OCI-LY7 (cell line): ENCODE results near the gene CBLN1. TPM values are rescaled to one million over a fixed set of nuclear protein-coding genes. Genes with fewer than 3 reads are reported as not detected.

Source experiments
- BruUV-seq: library from RNA; stranded (reverse); fragments of 400-500 nt; replicated peaks from 2 replicates; lab custom pipeline; 2021; lab: Mats Ljungman, UMichigan
- CTCF ChIA-PET: fragments of 300-600 bp; sonication (Branson Sonifier 250); formaldehyde crosslinking; loops from one replicate; lab custom pipeline; 2022; ENCODE audit warnings: antibody characterized with exemption; ENCODE audit not compliant: unreplicated experiment; lab: Charles Lee
- POLR2A ChIA-PET: fragments of 300-600 bp; sonication (Branson Sonifier 250); formaldehyde crosslinking; loops from one replicate; lab custom pipeline; 2022; ENCODE audit warnings: antibody characterized with exemption; lab: Charles Lee
- DNase-seq: peaks from one replicate; pipeline ENCODE4 v3.0.0-alpha.2; 2015; ENCODE audit warnings: low spot score
- H2AFZ ChIP-seq: fragments of 200-600 bp; sonication (generic), shearing (Covaris generic); 2 replicates; pipeline ENCODE4 v1.6.1; 2014; ENCODE audit warnings: mild to moderate bottlenecking, antibody characterized with exemption, low read length, moderate library complexity
- H3K27ac ChIP-seq: fragments of 200-600 bp; sonication (generic); 2 replicates; pipeline ENCODE4 v1.5.1; 2014; ENCODE audit warnings: mixed run types, low read depth, mild to moderate bottlenecking, moderate library complexity, low read length, inconsistent platforms; ENCODE audit not compliant: poor library complexity, severe bottlenecking
- H3K36me3 ChIP-seq: fragments of 200-600 bp; sonication (generic); 2 replicates; pipeline ENCODE4 v1.6.1; 2014; ENCODE audit warnings: mild to moderate bottlenecking, antibody characterized with exemption, low read length, moderate library complexity, mixed read lengths; ENCODE audit not compliant: insufficient read depth
- H3K4me1 ChIP-seq: fragments of 200-600 bp; sonication (generic); 2 replicates; pipeline ENCODE4 v1.5.1; 2014; ENCODE audit warnings: mild to moderate bottlenecking, low read length; ENCODE audit not compliant: insufficient read depth, poor library complexity, severe bottlenecking
- H3K4me2 ChIP-seq: fragments of 200-600 bp; sonication (generic); 2 replicates; pipeline ENCODE4 v1.6.1; 2014; ENCODE audit warnings: mild to moderate bottlenecking, low read length
- H3K4me3 ChIP-seq: fragments of 200-600 bp; sonication (generic); 2 replicates; pipeline ENCODE4 v1.5.1; 2014; ENCODE audit warnings: mild to moderate bottlenecking, low read depth, low read length; ENCODE audit not compliant: poor library complexity, severe bottlenecking
- H3K79me2 ChIP-seq: fragments of 200-600 bp; sonication (generic); 2 replicates; pipeline ENCODE4 v1.6.1; 2016; ENCODE audit warnings: low read depth, mild to moderate bottlenecking, low read length, moderate library complexity, mixed read lengths; ENCODE audit not compliant: insufficient read depth
- H3K9me2 ChIP-seq: fragments of 200-600 bp; sonication (generic); 2 replicates; pipeline ENCODE4 v1.6.1; 2016; ENCODE audit warnings: mild to moderate bottlenecking, low read length, mixed read lengths; ENCODE audit not compliant: insufficient read depth
- H3K9me3 ChIP-seq: fragments of 200-600 bp; sonication (generic); 2 replicates; pipeline ENCODE4 v1.6.1; 2014; ENCODE audit warnings: mild to moderate bottlenecking, mixed run types, low read length, mixed read lengths
- H4K20me1 ChIP-seq: fragments of 200-600 bp; sonication (generic); 2 replicates; pipeline ENCODE4 v1.6.1; 2014; ENCODE audit warnings: mild to moderate bottlenecking, antibody characterized with exemption, low read length, moderate library complexity, mixed read lengths; ENCODE audit not compliant: insufficient read depth
- CTCF ChIP-seq: fragments of 200-600 bp; sonication (generic); conservative IDR thresholded peaks from 2 replicates; pipeline ENCODE4 v1.5.1; 2014; ENCODE audit warnings: mild to moderate bottlenecking, antibody characterized with exemption, low read length, moderate library complexity, mixed read lengths
- EZH2phosphoT487 ChIP-seq: fragments of 200-600 bp; sonication (generic); IDR thresholded peaks from 2 replicates; pipeline ENCODE4 v1.6.1; 2018; ENCODE audit warnings: low read depth, borderline replicate concordance, mild to moderate bottlenecking, mixed run types, antibody characterized with exemption, low read length, moderate library complexity, mixed read lengths
- intact Hi-C: fragments of 100-400 bp; cut with micrococcal nuclease; formaldehyde crosslinking; loops from one replicate; pipeline ENCODE4 v1.10.0; 2022; ENCODE audit not compliant: unreplicated experiment
- total RNA-seq, 2 experiments: library from RNA; depleted of rRNA in 1 of 2; stranded (reverse); fragments of >200 nt in 1 of 2; shearing (Covaris generic) in 1 of 2; gene quantifications; 2 replicates each; pipeline ENCODE4 v1.2.3, GENCODE V29; 2014 to 2022

Gene CBLN1
- total RNA-seq, 2 experiments from 2014 or later: 1.4 to 2.9 TPM

- POLR2A ChIA-PET: interaction anchor here (0.8 to 1.1 kb wide), 2 partner anchors 17 to 54 kb away, joined by 3 read pairs; no protein-coding TSS in a partner anchor
- no peak for DNase-seq
- intact Hi-C loops: no loop called here
- Histone ChIP-seq H3K79me2 (no peaks in the 10 kb centered on the region), H3K9me2 (no peaks in the 10 kb centered on the region), H3K27ac (no peak overlapping the region), H3K4me1 (no peaks in the 10 kb centered on the region), H4K20me1 (no peaks in the 10 kb centered on the region; the same call in 1 of the 2 replicates), H2AFZ (no peak overlapping the region), H3K36me3 (no peaks in the 10 kb centered on the region), H3K4me3 (no peak overlapping the region), H3K9me3 (no peaks in the 10 kb centered on the region), H3K4me2 (no peak overlapping the region)
- CTCF ChIA-PET: no interaction called here
- TF ChIP-seq CTCF (no peak), EZH2phosphoT487 (no peak)
- no TSS peak for BruUV-seq
Observed at GRCh38 chr16:49268667-49269066, 13.0 kb downstream of the CBLN1 start.

- no peaks in the 10 kb centered on the region for H3K9me2 ChIP-seq
- H3K4me2 ChIP-seq: no peak overlapping the region
- TF ChIP-seq EZH2phosphoT487 (no peak), CTCF (no peak)
- no peaks in the 10 kb centered on the region for H3K4me1 ChIP-seq
- no TSS peak for BruUV-seq
- H3K4me3 ChIP-seq: no peak overlapping the region
- POLR2A ChIA-PET: interaction anchor here (0.9 kb wide), 1 partner anchor 9 kb away, joined by 6 read pairs; no protein-coding TSS in a partner anchor
- H3K36me3 ChIP-seq: no peaks in the 10 kb centered on the region
- H2AFZ ChIP-seq: no peak overlapping the region
- H3K9me3 ChIP-seq: no peaks in the 10 kb centered on the region
- H3K27ac ChIP-seq: no peak overlapping the region
- intact Hi-C loops: no loop called here
- H3K79me2 ChIP-seq: no peaks in the 10 kb centered on the region
- no peak for DNase-seq
- no peaks in the 10 kb centered on the region for H4K20me1 ChIP-seq
- CTCF ChIA-PET: no interaction called here
Observed at GRCh38 chr16:49262501-49262900, 19.1 kb downstream of the CBLN1 start.

GRCh38 chr16:49261930-49262329 lies 19.7 kb downstream of the CBLN1 start:
- DNase-seq: no peak
- no TSS peak for BruUV-seq
- no peaks in the 10 kb centered on the region for H3K36me3 ChIP-seq
- H3K4me1 ChIP-seq: no peaks in the 10 kb centered on the region
- no peaks in the 10 kb centered on the region for H3K79me2 ChIP-seq
- no peak overlapping the region for H3K4me2 ChIP-seq
- TF ChIP-seq EZH2phosphoT487 (no peak), CTCF (no peak)
- no peaks in the 10 kb centered on the region for H3K9me2 ChIP-seq
- no peak overlapping the region for H2AFZ ChIP-seq
- POLR2A ChIA-PET: interaction anchor here (0.9 kb wide), 1 partner anchor 9 kb away, joined by 6 read pairs; no protein-coding TSS in a partner anchor
- CTCF ChIA-PET: no interaction called here
- intact Hi-C loops: no loop called here
- no peak overlapping the region for H3K27ac ChIP-seq
- no peak overlapping the region for H3K4me3 ChIP-seq
- H3K9me3 ChIP-seq: no peaks in the 10 kb centered on the region
- no peaks in the 10 kb centered on the region for H4K20me1 ChIP-seq
